Mammary epithelial cell (primary cell): ENCODE measurements around the gene HBE1.

Experiments used
- CTCF ChIP-seq, 2 donors: IDR thresholded peaks in 1 of 2; conservative IDR thresholded peaks in 1 of 2; 2 replicates each; pipeline ENCODE4 v1.5.1; 2011 to 2012; ENCODE audit warnings: inconsistent platforms in 2 of 2, low read length in 2 of 2, mild to moderate bottlenecking in 2 of 2, control low read depth in 1 of 2, low read depth in 1 of 2; ENCODE audit not compliant: insufficient read depth in 1 of 2; ENCODE audit errors: extremely low read depth in 1 of 2
- EZH2 ChIP-seq: IDR thresholded peaks from 2 replicates; pipeline ENCODE4 v1.6.1; 2012; ENCODE audit warnings: low read length, inconsistent platforms, borderline replicate concordance

- TF ChIP-seq CTCF (conservative IDR thresholded peaks at IDR 0.05 in 1 of 2, IDR thresholded peaks at IDR 0.05 in 1 of 2; ENCODE audit: extremely low read depth in 1 of 2, insufficient read depth in 1 of 2, low read depth in 1 of 2, low read length in 2 of 2) = no peak
- no peak for TF ChIP-seq EZH2
These were observed 3.1 kb downstream of the HBE1 start for GRCh38 chr11:5266609-5267008.
